Stimulated activated CD4-positive, alpha-beta T cell treated with anti-CD3 and anti-CD28 coated beads, TNF-alpha, amount 100 ng/mL, for 1 hour (primary cell): ENCODE measurements around the gene PTPN11.
"Not testable (repeated sequence)": the region's sequence is repeated elsewhere in the genome, so short reads cannot be mapped to it uniquely, and the experiment has no call there.

Experiments
- DNase-seq, 3 donors: peaks; one replicate each; pipeline ENCODE4 v3.0.0-alpha.2; 2020; ENCODE audit warnings: low read depth in 3 of 3, low spot score in 1 of 3

The PTPN11 gene

DNA sequence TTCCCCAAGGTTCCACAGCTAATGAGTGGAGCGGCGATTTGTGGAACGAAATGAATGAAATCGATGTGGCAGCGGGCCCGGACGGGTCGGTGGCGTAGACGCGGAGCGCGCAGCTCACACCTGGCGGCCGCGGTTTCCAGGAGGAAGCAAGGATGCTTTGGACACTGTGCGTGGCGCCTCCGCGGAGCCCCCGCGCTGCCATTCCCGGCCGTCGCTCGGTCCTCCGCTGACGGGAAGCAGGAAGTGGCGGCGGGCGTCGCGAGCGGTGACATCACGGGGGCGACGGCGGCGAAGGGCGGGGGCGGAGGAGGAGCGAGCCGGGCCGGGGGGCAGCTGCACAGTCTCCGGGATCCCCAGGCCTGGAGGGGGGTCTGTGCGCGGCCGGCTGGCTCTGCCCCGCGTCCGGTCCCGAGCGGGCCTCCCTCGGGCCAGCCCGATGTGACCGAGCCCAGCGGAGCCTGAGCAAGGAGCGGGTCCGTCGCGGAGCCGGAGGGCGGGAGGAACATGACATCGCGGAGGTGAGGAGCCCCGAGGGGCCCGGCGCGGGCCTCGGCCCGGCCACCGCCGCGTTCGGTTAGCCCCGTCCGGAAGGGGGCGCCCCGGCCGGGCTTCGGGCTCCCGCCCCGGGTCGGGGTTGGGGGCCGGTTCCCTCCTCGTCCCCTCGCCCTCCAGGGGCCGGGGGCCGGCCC, at the start of gene PTPN11:
Gene PTPN11, plus strand, starts transcription at position 340 of the 689 bp plus-strand sequence. Its CDS starts 165 bp downstream, at position 505.
- peak; percentile 50 to 92 (median 73) for DNase-seq

DNA sequence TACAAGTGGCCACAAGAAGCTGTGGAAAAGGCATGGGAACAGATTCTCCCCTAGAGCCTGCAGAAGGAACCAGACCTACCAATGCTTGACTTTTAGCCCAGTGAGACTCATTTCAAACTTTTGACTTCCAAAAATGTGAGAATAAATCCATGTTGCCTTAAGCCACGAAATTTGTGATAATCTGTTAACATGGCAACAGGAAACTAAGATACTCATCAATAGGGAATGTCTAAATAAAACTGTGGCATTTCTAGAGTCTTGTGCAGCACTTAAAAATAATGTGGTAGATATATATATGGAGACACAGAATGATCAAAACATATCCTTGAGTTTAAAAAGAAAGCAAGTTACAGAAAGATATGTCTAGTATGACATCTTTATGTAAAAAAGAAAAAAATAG, 48.5 kb upstream of the PTPN11 start:
- no peak for DNase-seq

GRCh38 chr12:112370868-112371510, 47.8 kb upstream of the PTPN11 start:
- DNase-seq: no peak

GRCh38 chr12:112374166-112374740, 44.5 kb upstream of the PTPN11 start:
- DNase-seq: no peak

DNA sequence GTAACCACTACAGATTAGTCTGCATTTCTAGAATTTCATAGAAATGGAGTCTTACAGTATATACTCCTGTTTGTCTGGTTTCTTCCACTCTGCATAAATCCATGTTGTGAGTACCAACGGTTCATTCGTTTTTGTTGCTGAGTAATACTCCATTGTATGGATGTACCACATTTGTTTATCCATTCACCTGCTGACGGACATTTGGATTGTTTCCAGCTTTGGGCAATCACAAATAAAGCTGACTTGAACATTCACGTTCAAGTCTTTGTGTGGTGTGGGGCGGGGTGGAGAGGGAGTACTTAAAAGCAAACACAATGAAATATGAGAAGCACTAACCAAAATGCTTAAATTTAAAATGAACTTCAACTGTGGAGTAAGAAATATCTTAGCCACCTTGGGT, 43.6 kb upstream of the PTPN11 start:
- DNase-seq: no peak

DNA sequence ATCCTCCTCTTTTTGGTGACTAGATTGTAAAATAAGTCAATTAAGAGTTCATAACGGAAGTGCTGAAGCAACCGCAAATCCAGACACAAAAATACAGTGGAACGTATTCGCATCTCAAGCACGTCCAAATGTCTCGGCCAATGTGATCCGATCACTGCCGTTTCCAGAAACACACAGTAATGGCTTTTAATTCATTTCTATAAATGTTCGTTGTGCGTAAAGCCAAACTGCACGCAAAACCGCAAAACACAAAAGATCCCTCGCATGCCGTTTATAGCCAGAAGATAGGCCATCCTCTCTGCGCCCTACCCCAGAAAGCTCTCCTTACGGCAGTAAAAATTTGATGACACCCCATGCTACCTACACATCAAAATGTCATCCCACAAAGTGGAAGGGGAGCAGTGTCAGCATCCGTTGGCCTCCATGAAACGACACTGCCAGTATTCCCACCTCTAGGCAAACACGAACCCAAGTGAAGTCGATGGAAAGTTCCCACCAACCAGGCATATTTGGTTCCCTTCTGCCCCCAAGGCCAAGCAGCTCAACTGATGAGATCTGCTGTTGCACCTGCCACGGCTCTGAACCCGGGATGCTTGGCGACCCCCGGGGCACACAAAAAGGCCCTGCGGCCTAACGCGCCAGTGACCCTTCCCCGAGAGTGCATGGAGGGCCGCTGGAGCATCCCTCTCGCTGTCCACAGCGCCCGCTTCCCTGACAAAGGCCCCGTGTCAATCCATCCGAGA, 37.9 kb upstream of the PTPN11 start:
- DNase-seq: no peak

DNA sequence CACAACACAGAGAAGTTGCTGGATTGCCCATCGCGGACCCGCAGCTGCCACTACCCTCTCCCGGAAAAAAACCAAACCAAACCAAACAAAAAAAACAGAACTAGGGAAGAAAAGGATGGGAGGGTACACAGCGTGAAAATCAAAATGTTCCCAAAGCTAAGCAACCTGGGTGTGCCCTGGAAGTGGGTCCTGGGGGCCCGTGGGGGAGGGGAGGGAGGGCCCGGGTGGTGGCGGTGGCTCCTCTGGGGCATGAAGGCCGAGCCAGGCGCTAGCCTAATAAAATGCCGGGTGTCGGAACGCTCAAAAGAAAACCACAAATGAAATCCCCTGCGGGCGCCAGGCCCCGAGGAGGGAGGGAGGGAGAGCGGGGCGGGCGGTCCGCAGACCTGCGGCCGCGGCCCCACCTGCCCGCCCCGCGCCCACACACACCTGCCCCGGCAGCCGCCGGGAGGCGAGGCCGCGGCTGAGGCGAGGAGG, 37.3 kb upstream of the PTPN11 start:
- no peak for DNase-seq

- peak; percentile 76 to 91 (median 78) for DNase-seq
Measured at GRCh38 chr12:112381883-112382796, 36.6 kb upstream of the PTPN11 start, which contains the start of gene HECTD4. HECTD4 (minus strand) TSS chr12:112382431; CDS start chr12:112382128, 303 bp downstream.

DNA sequence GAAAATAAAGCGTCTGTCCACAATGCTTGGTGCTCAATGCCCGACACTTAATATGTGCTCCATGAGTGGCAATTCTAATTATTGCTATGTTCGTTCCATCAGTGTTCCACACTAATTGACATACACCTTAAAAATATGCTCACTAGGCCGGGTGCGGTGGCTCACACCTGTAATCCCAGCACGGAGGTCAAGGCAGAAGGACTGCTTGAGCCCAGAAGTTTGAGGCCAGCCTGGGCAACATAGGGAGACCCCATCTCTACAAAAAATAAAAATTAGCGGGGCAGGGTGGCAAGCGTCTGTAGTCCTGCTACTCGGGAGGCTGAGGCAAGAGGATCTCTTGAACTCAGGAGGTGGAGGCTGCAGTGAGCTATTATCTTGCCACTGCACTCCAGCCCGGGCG, 35.9 kb upstream of the PTPN11 start:
- no peak for DNase-seq

DNA sequence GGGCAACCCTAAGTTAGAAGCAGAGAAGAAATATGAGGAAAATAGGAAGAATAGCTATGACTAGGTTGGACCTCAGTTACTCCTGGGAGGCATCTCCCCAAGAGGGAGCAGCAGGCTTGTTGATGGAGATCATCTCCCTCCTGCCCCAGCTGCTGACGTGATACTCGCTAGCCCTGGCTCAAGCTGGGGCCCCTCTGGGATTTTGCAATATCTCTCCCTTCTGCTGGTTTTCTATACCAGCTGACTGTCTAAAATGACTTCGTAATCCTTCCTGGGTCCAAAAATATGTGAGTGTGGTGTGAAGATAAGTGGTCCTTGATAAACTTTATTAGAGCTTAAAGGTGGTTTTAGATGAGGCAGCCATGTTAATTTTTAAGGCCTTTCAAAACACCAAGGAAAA, 32.0 kb upstream of the PTPN11 start:
- no peak for DNase-seq

DNA sequence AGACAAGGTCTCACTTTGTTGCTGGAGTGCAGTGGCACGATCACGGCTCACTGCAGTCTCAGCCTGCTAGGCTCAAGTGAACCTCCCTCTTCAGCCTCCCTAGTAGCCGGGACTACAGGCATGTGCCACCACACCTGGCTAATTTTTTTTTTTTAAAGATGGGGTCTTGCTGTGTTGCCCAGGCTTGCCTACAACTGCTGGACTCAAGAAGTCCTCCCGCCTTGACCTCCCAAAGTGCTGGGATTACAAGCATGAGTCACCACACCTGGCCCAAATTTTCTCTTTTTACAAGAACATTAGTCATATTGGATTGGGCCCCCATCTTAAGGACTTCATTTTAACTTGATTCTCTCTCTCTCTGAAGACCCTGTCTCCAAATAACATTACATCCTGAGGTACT, 29.5 kb upstream of the PTPN11 start:
- no peak for DNase-seq

DNA sequence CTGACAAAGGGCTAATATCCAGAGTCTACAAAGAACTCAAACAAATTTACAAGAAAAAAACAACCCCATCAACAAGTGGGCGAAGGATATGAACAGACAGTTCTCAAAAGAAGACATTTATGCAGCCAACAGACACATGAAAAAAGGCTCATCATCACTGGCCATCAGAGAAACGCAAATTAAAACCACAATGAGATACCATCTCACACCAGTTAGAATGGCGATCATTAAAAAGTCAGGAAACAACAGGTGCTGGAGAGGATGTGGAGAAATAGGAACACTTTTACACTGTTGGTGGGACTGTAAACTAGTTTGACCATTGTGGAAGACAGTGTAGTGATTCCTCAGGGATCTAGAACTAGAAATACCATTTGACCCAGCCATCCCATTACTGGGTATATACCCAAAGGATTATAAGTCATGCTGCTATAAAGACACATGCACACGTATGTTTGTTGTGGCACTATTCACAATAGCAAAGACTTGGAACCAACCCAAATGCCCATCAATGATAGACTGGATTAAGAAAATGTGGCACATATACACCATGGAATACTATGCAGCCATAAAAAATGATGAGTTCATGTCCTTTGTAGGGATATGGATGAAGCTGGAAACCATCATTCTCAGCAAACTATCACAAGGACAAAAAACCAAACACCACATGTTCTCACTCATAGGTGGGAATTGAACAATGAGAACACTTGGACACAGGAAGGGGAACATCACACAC, 28.7 kb upstream of the PTPN11 start:
- DNase-seq: not testable (repeated sequence)

GRCh38 chr12:112393328-112393727, 25.4 kb upstream of the PTPN11 start:
- no peak for DNase-seq

DNA sequence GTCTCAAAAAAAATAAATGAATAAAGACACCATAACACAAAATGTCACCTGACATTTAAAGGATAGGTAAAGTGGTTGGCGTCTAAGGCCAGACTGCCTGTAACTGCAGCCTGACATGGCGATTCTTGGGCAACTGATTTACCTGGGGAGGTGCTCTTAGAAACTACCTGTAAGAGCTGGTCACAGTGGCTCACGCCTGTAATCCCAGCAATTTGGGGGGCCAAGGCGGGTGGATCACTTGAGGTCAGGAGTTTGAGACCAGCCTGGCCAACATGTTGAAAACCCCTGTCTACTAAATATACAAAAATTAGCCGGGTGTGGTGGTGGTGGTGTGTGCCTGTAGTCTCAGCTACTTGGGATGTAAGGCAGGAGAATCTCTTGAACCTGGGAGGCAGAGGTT, 17.7 kb upstream of the PTPN11 start:
- no peak for DNase-seq

DNA sequence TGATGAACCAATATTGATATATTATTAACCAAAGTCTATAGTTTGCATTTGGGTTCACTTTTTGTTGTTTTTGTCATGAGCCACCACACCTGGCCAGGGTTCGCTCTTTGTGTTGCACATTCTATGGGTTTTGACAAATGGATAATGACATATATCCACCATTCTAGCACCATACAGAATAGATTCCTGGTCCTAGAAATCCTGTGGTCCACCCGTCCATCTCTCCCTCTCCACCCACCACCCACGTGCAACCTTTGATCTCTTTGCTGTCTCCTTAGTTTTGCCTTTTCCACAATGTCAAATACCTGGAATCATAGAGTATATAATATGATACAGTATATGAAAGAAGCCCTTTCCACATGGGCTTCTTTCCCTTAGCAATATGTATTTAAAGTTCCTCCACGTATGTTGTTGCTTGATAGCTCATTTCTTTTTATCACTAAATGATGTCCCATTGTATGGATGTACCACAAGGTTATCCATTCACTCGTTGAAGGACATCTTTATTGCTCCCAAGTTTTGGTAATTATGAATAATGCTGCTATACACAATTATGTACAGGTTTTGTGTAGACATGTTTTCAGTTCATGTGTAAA, 16.7 kb upstream of the PTPN11 start:
- no peak for DNase-seq

DNA sequence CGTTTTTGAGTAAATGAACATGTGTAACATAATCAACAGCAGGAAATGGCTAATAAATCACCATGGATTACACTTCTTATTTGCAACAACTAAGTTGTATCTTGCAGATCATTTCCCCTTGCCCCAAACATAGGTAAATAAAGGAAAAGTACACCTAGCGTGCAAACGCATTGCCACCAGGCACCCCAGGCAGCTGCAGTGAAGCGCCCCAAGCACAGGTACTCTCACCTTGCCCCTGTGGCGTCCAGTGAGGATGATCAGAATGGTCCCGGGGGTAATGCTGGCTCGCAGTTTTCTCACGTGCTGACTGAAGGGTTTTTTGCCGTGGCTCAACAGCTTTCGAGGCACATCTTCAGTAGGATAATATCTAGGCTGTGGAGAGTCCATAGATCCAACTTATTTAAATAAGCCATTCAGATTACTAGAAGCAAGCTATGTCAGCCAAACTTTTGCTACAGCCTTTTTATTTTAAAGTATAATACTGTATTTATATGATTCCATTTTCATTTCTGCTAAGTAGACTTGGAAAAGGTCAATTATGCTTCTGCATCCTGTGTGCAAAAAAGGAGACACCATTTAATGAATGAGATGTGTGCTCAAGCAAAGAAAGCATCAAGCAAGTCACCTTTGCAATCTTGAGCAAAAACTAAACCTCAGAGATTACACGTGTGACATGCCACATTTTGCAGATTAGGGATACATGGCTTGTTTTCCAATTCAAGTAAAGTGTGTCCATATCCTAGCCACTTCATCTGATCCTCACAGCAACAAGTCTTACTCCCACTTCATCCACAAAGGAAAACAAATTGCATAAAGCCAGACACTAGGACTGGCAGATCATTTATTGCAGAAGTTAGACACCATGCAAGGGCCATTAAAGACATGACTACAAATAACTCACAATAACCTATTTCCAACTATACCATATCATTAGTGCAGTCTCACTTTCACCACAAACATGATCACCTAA, 11.9 kb upstream of the PTPN11 start:
- DNase-seq: no peak

- not testable (repeated sequence) for DNase-seq
Measured at GRCh38 chr12:112407683-112408082, 11.1 kb upstream of the PTPN11 start.

GRCh38 chr12:112408621-112409020, 10.1 kb upstream of the PTPN11 start:
- no peak for DNase-seq
